WTC11 (cell line): ENCODE data around the gene PRAME.

Source experiments
- JUN ChIP-seq: sonication (generic); formaldehyde crosslinking; IDR thresholded peaks from 2 replicates; pipeline ENCODE4 v1.8.0; 2023; ENCODE audit warnings: mild to moderate bottlenecking, missing genetic modification reagents
- NFE2L1 ChIP-seq: sonication (generic); formaldehyde crosslinking; IDR thresholded peaks from 2 replicates; pipeline ENCODE4 v1.8.1; 2023; ENCODE audit warnings: missing genetic modification reagents
- TF ChIP-seq, protein P1 (sequence below): sonication (generic); formaldehyde crosslinking; IDR thresholded peaks from 2 replicates; pipeline ENCODE4 v1.8.1; 2023; ENCODE audit warnings: mild to moderate bottlenecking, moderate library complexity, missing genetic modification reagents
- TF ChIP-seq, protein P2 (sequence below): sonication (generic); formaldehyde crosslinking; IDR thresholded peaks from 2 replicates; pipeline ENCODE4 v1.8.0; 2022; ENCODE audit warnings: mild to moderate bottlenecking, missing genetic modification reagents
- TF ChIP-seq, protein P3 (sequence below): fragments of 200-600 bp; IDR thresholded peaks from 2 replicates; pipeline ENCODE4 v1.8.0; 2022; ENCODE audit warnings: antibody characterized with exemption
- TF ChIP-seq, protein P4 (sequence below): sonication (generic); formaldehyde crosslinking; IDR thresholded peaks from 2 replicates; pipeline ENCODE4 v1.8.1; 2023; ENCODE audit warnings: mild to moderate bottlenecking, missing genetic modification reagents, moderate library complexity

DNA sequence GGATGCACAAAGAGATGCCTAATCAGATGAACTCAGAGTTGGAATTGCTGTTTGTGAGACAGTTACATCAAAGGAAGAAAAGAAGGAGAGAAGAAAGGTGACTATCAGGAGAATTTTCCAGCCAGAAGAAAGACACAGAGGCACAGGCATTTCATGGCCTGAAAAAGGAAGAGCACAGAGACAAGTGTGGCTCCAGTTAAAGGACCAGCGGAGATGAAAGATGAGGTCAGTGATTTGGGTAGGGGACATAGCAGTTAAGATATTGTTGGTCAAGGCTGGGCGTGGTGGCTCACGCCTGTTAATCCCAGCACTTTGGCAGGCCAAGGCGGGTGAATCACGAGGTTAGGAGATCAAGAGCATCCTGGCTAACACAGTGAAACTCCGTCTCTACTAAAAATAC lies 35.6 kb downstream of the PRAME start:
- TF ChIP-seq, protein P1, sequence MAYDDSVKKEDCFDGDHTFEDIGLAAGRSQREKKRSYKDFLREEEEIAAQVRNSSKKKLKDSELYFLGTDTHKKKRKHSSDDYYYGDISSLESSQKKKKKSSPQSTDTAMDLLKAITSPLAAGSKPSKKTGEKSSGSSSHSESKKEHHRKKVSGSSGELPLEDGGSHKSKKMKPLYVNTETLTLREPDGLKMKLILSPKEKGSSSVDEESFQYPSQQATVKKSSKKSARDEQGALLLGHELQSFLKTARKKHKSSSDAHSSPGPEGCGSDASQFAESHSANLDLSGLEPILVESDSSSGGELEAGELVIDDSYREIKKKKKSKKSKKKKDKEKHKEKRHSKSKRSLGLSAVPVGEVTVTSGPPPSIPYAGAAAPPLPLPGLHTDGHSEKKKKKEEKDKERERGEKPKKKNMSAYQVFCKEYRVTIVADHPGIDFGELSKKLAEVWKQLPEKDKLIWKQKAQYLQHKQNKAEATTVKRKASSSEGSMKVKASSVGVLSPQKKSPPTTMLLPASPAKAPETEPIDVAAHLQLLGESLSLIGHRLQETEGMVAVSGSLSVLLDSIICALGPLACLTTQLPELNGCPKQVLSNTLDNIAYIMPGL (CRISPR knock-in tag), result no peak
- TF ChIP-seq NFE2L1 (CRISPR knock-in tag) (no peak), JUN (CRISPR knock-in tag) (no peak)
- TF ChIP-seq, protein P2, sequence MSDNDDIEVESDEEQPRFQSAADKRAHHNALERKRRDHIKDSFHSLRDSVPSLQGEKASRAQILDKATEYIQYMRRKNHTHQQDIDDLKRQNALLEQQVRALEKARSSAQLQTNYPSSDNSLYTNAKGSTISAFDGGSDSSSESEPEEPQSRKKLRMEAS (CRISPR knock-in tag), result no peak
- TF ChIP-seq, protein P3, sequence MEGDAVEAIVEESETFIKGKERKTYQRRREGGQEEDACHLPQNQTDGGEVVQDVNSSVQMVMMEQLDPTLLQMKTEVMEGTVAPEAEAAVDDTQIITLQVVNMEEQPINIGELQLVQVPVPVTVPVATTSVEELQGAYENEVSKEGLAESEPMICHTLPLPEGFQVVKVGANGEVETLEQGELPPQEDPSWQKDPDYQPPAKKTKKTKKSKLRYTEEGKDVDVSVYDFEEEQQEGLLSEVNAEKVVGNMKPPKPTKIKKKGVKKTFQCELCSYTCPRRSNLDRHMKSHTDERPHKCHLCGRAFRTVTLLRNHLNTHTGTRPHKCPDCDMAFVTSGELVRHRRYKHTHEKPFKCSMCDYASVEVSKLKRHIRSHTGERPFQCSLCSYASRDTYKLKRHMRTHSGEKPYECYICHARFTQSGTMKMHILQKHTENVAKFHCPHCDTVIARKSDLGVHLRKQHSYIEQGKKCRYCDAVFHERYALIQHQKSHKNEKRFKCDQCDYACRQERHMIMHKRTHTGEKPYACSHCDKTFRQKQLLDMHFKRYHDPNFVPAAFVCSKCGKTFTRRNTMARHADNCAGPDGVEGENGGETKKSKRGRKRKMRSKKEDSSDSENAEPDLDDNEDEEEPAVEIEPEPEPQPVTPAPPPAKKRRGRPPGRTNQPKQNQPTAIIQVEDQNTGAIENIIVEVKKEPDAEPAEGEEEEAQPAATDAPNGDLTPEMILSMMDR, result no peak
- TF ChIP-seq, protein P4, sequence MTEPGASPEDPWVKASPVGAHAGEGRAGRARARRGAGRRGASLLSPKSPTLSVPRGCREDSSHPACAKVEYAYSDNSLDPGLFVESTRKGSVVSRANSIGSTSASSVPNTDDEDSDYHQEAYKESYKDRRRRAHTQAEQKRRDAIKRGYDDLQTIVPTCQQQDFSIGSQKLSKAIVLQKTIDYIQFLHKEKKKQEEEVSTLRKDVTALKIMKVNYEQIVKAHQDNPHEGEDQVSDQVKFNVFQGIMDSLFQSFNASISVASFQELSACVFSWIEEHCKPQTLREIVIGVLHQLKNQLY, result no peak
